ENCODE data around the gene RELN.

DNA sequence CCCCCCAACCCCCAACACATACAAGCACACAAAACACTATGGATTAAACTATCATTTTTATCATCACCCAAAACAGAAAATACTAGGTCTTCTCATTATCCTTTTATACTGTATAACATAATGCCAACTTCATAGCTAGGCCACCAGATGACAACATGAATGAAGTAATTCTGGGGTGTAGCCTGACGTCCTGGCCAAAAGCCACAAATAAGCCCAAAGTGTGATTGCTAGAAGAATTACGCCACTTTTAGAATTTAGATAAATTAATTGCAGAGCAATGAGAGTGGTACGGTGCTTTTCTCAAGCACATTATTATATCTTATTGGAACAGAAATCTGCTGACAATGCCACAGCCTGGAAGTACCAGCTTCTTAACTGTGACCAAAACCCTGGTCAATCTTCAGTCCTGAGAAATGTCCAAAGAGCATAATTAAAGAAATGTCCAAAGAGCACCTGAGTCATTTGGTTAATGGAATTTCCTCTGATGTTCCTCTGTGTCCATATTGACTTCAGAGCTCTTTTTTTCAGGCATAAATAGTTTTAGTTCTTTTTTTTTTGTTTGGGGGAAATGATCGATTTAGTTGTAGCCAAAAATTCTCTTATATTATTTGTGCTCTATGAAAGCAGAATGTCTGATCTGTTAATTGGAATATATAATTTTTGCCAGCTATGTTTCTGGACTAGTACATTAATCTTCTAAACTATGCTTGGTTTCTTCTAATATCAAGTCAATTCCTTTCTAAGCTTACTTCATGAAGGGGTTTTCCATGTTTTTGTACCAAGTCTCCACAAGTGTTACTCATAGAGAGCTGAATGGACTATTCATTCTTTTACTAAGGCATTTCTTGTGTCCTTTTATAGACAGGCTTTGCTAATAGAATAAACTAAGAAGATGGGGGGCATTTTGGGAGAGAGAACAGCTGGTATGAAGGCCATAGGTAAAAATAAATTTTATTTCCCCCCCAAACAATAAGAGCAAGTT lies 310.0 kb downstream of the RELN start:
- TF ChIP-seq, protein P1, sequence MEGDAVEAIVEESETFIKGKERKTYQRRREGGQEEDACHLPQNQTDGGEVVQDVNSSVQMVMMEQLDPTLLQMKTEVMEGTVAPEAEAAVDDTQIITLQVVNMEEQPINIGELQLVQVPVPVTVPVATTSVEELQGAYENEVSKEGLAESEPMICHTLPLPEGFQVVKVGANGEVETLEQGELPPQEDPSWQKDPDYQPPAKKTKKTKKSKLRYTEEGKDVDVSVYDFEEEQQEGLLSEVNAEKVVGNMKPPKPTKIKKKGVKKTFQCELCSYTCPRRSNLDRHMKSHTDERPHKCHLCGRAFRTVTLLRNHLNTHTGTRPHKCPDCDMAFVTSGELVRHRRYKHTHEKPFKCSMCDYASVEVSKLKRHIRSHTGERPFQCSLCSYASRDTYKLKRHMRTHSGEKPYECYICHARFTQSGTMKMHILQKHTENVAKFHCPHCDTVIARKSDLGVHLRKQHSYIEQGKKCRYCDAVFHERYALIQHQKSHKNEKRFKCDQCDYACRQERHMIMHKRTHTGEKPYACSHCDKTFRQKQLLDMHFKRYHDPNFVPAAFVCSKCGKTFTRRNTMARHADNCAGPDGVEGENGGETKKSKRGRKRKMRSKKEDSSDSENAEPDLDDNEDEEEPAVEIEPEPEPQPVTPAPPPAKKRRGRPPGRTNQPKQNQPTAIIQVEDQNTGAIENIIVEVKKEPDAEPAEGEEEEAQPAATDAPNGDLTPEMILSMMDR (IDR thresholded peaks at IDR 0.05): no peak
- no peak for TF ChIP-seq POLR2A (IDR thresholded peaks at IDR 0.05)
